K562 (cell line): ENCODE results near the gene TIMP1.

Source experiments
- BCOR ChIP-seq: fragments of 450-650 bp; IDR thresholded peaks from 2 replicates; pipeline ENCODE4 v1.6.1; 2016
- NR1H2 ChIP-seq: sonication (generic); formaldehyde crosslinking; IDR thresholded peaks from 2 replicates; pipeline ENCODE4 v1.4.0; 2020; ENCODE audit warnings: mild to moderate bottlenecking, missing genetic modification reagents
- NR4A1 ChIP-seq, 2 experiments: fragments of 250-450 bp in 1 of 2; fragments of 450-650 bp in 1 of 2; sonication (Bioruptor Pico) in 1 of 2; IDR thresholded peaks; 2 replicates each; pipeline versions ENCODE4 v1.4.0 to v1.6.1; 2016 to 2020; ENCODE audit warnings: mild to moderate bottlenecking in 2 of 2, missing compliant biosample characterization in 1 of 2, missing genetic modification characterization in 1 of 2, moderate library complexity in 1 of 2
- PRMT5 ChIP-seq: sonication (generic); formaldehyde crosslinking; IDR thresholded peaks from 2 replicates; pipeline ENCODE4 v1.5.0; 2020; ENCODE audit warnings: missing genetic modification reagents
- RBFOX2 ChIP-seq: fragments of 200-400 bp; formaldehyde crosslinking; IDR thresholded peaks from 2 replicates; pipeline ENCODE4 v1.6.1; 2017; ENCODE audit warnings: low read depth, mild to moderate bottlenecking, low read length, moderate library complexity
- RBM25 ChIP-seq: fragments of 200-400 bp; formaldehyde crosslinking; IDR thresholded peaks from 2 replicates; pipeline ENCODE4 v1.6.1; 2018; ENCODE audit warnings: low read length, low read depth, moderate library complexity; ENCODE audit not compliant: severe bottlenecking
- SMC3 ChIP-seq: conservative IDR thresholded peaks from 2 replicates; pipeline ENCODE4 v1.6.1; 2011; ENCODE audit warnings: low read depth, low read length, improper control_type of control experiment; ENCODE audit not compliant: insufficient read depth
- TAF1 ChIP-seq: IDR thresholded peaks from 2 replicates; pipeline ENCODE4 v1.6.1; 2011; ENCODE audit warnings: mild to moderate bottlenecking, low read length, moderate library complexity; ENCODE audit not compliant: insufficient read depth, control insufficient read depth, severe bottlenecking; ENCODE audit errors: extremely low read depth
- TARDBP ChIP-seq: fragments of 450-650 bp; IDR thresholded peaks from 2 replicates; pipeline ENCODE4 v1.6.1; 2016
- ZNF140 ChIP-seq: fragments of 250-450 bp; sonication (Bioruptor Pico); IDR thresholded peaks from 2 replicates; pipeline ENCODE4 v1.8.0; 2021; ENCODE audit warnings: moderate library complexity, mild to moderate bottlenecking, inconsistent platforms
- ZNF263 ChIP-seq: sonication (generic); formaldehyde crosslinking; IDR thresholded peaks from 2 replicates; pipeline ENCODE4 v1.8.0; 2022; ENCODE audit warnings: mild to moderate bottlenecking, missing genetic modification reagents, borderline replicate concordance
- TF ChIP-seq, protein P1 (sequence below): fragments of 450-650 bp; IDR thresholded peaks from 2 replicates; pipeline ENCODE4 v1.6.1; 2016; ENCODE audit warnings: missing biosample characterization, missing genetic modification characterization

DNA sequence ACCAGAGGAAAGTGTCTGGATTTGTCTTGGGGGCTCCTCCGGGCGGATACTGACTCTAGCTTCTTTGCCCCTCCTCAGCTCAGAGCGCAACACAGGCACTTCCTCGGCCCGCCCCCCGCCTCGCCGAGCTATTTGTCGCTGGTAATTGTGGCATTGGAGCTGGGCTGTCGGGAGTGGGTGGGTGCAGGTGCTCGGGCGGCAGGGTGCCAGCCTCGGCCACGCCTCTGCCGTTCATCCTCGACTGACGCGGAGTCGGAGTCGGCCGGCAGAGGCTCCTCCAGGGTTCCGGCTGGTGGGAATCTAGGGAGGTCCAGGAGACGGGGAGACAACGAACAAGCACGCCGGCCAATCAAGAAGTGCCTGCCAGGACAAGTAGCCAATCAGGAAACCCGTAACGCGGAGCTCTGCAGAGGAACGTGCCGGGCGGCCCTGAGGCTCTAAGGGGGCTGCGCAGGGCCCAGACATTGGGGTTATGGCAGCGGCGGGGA lies 41.3 kb downstream of the TIMP1 start:
- TF ChIP-seq PRMT5 (CRISPR knock-in tag), result no peak
- TF ChIP-seq BCOR, result no peak
- TF ChIP-seq, protein P1, sequence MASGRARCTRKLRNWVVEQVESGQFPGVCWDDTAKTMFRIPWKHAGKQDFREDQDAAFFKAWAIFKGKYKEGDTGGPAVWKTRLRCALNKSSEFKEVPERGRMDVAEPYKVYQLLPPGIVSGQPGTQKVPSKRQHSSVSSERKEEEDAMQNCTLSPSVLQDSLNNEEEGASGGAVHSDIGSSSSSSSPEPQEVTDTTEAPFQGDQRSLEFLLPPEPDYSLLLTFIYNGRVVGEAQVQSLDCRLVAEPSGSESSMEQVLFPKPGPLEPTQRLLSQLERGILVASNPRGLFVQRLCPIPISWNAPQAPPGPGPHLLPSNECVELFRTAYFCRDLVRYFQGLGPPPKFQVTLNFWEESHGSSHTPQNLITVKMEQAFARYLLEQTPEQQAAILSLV (tag), result no peak
- no peak for TF ChIP-seq ZNF263 (CRISPR knock-in tag)
- no peak for TF ChIP-seq NR4A1 (CRISPR knock-in tag; IDR thresholded peaks at IDR 0.05)
- TF ChIP-seq NR4A1 (tag; IDR thresholded peaks at IDR 0.05), result no peak
- no peak for TF ChIP-seq TARDBP
- no peak for TF ChIP-seq NR1H2 (CRISPR knock-in tag)
- TF ChIP-seq SMC3, result no peak
- no peak for TF ChIP-seq ZNF140 (CRISPR knock-in tag)
- TF ChIP-seq RBM25, result no peak
- TF ChIP-seq RBFOX2, result no peak
- no peak for TF ChIP-seq TAF1
